HL-60/S4 treated with phorbol 12-myristate 13-acetate at 8.2 ng/mL for 4 days and 3 days (cell line): ENCODE data around the gene ATM.

ENCODE experiments used
- in situ Hi-C: fragments of 300-500 bp; cut with MboI; formaldehyde crosslinking; loops from 2 replicates; pipeline ENCODE4 v1.15.0; 2022; ENCODE audit warnings: low sequenced_read_pairs

Gene ATM, protein sequence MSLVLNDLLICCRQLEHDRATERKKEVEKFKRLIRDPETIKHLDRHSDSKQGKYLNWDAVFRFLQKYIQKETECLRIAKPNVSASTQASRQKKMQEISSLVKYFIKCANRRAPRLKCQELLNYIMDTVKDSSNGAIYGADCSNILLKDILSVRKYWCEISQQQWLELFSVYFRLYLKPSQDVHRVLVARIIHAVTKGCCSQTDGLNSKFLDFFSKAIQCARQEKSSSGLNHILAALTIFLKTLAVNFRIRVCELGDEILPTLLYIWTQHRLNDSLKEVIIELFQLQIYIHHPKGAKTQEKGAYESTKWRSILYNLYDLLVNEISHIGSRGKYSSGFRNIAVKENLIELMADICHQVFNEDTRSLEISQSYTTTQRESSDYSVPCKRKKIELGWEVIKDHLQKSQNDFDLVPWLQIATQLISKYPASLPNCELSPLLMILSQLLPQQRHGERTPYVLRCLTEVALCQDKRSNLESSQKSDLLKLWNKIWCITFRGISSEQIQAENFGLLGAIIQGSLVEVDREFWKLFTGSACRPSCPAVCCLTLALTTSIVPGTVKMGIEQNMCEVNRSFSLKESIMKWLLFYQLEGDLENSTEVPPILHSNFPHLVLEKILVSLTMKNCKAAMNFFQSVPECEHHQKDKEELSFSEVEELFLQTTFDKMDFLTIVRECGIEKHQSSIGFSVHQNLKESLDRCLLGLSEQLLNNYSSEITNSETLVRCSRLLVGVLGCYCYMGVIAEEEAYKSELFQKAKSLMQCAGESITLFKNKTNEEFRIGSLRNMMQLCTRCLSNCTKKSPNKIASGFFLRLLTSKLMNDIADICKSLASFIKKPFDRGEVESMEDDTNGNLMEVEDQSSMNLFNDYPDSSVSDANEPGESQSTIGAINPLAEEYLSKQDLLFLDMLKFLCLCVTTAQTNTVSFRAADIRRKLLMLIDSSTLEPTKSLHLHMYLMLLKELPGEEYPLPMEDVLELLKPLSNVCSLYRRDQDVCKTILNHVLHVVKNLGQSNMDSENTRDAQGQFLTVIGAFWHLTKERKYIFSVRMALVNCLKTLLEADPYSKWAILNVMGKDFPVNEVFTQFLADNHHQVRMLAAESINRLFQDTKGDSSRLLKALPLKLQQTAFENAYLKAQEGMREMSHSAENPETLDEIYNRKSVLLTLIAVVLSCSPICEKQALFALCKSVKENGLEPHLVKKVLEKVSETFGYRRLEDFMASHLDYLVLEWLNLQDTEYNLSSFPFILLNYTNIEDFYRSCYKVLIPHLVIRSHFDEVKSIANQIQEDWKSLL (N-terminal part only)

GRCh38 chr11:108222574-108223347, at the start of gene ATM, which contains the start of gene NPAT:
Gene ATM (plus strand): TSS chr11:108223067. CDS start chr11:108227625, 4,558 bp downstream.
Gene NPAT (minus strand): TSS chr11:108222638. CDS start chr11:108222536, 102 bp downstream.
- in situ Hi-C loops, result no loop called here

- in situ Hi-C loops, result no loop called here
These were observed 45.3 kb upstream of the ATM start for GRCh38 chr11:108177570-108177969.

DNA sequence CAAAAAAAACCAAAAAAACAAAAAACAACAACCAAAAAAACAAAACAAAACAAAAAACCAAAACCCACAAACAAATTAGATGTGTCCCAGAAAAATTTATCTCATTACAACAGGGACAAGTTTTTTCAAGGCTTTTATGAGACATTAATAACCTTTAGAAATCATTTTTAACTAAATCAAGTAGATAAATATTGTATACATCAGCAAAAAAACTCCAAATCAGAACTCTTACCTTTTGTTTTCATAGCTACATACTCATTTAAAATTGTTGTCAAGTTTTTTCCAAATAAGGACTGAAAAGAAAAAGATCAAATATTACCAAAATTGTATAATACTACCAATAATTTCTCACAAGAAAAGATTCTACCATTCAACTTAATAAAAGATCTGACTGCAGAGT, 29.1 kb upstream of the ATM start:
- in situ Hi-C loops, result no loop called here

DNA sequence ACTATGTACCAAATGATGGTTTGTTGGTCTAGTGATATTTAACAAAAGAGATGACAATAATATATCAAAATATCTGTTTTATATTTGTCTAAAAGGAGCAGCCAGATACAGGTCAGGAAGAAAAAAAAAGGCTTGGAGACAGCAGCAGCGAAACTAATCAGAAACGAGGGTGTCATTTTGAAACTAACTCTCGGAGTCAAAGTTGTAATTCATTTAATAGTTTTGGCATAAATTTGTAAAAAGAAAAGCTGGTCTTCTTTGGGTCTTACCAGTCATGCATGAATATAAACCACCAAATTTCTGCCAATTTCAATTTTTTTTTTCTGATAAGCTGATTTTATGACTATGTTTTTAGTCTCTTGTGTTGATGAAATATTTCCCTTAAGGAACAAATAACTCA, 26.0 kb upstream of the ATM start:
- in situ Hi-C loops, result no loop called here

DNA sequence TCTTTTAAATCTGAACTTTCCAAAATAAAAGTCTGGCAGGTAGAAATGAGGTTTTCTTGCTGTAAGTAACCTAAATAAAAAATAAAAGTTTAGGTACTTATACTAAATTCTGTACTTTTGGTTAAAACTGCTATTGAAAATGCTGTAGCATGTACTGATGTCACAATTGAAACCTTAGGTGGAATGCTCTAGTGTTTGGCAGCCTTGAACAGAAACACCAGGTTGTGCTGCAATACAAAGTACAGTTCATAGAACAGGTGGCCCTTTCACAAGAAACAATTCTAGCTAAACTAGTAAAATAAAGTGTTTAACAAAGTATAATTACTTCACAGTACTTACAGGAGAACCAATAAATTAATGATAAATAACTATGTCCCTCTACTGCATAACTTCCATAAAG, 25.5 kb upstream of the ATM start:
- in situ Hi-C loops, result no loop called here

GRCh38 chr11:108198833-108199232, 24.0 kb upstream of the ATM start:
- in situ Hi-C loops, result no loop called here

GRCh38 chr11:108199446-108200321, 23.2 kb upstream of the ATM start:
- in situ Hi-C loops, result no loop called here

DNA sequence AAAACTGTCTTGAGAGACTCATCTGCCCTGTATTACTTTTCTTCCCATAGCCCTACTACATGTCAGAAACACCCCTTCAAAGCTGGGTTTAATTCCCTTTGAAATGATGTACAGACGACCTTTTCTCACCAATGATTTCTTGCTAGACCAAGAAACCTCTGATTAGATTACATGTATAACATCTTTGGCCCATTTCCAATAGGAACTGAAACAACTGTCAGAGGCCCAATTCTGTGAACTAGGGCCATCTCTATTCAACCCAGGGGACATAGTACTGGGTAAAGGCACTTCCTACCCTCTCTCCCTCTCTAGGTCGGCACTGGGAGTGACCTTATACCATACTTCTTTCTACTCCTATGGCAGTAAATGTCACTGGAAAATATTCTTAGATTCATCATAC, 19.8 kb upstream of the ATM start:
- in situ Hi-C loops, result no loop called here

DNA sequence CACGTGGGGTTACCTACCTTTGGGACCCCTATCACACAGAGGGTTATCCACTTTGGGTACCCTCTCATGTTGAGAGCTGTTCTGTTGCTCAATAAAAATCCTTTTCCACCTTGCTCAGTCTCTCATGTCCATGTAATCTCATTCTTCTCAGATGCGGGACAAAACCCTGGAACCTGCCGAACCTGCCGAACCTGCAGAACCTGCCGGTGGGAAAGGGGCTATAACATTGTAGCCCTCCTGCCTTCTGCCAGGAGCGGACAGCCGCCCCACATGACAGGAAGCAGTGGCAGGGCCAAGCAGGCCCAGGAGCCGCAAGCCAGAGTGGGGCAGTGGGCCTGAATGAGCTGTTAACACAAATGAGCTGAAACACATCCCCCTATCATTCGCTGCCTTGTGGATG, 18.5 kb upstream of the ATM start:
- in situ Hi-C loops, result no loop called here

- in situ Hi-C loops, result no loop called here
These were observed 17.9 kb upstream of the ATM start for GRCh38 chr11:108204929-108205499.

DNA sequence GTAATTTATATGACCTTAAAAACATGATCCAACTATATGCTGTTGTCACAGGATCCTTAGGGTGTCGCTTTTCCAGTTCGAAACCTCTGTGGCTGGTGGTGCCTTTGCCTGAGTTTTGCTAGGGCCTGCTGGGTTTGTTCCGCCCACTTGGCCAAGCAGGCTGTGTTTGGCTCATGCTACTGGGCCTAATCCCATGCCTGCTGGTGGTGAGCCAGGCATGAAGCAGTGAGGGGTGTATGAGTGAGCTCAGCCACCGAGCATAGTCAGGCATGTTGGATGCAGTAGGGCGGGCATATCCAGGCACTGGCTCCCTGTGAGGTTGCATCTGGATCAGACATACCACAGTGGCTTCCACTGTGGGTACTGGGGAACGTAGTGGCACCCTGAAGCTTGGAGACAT, 16.7 kb upstream of the ATM start:
- in situ Hi-C loops, result no loop called here

DNA sequence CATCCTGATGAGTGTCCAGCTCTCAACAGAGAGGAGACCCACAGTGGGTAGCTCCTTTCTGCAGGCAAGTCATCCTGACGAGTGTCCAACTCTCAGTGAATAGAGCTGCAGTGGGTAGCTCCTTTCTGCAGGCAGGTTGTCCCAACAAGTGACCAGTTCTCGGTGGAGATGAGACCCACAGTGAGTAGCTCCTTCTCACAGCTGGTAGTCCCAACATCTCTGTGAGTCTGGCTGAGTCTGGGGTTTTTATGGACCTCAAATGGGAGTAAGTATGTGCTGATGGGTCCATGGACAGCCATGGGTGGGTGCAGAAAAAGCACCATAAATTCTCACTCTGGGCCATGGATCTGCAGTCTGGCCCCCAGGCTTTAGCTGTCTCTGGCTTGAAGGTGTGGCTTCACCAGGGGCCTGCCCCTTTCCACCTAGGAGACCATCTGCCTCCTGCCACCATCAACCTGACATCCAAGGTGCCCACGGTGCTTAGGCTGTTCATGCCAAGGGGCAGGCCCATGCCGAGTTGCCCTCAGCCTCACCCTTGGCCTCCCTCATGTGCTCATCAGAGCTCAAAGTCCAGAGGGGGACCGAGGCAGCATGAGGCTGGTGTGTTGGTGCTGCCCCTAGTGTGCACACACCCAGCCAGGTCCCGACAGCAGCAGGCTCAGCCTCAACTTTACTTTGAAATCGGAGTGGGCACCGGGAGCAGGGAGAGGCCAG, 15.7 kb upstream of the ATM start:
- in situ Hi-C loops, result no loop called here

GRCh38 chr11:108207683-108208060, 15.2 kb upstream of the ATM start:
- in situ Hi-C loops, result no loop called here

DNA sequence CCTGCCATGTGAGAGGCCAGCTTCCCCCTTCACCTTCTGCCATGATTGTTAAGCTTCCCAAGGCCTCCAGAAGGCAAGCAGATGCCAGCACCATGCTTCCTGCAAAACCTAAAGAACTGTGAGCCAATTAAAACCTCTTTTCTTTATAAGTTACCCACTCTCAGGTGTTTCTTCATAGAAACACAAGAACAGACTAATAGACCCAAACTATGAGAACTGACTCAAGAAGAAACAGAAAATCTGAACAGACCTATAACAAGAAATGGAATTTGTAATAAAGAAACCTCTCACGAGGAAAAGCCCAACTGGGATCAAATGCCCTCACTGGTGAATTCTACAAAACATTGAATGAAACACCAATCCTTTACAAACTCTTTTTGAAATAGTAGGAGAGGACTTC, 12.4 kb upstream of the ATM start:
- in situ Hi-C loops, result no loop called here

- in situ Hi-C loops, result no loop called here
These were observed 9.1 kb upstream of the ATM start for GRCh38 chr11:108213784-108214183.

DNA sequence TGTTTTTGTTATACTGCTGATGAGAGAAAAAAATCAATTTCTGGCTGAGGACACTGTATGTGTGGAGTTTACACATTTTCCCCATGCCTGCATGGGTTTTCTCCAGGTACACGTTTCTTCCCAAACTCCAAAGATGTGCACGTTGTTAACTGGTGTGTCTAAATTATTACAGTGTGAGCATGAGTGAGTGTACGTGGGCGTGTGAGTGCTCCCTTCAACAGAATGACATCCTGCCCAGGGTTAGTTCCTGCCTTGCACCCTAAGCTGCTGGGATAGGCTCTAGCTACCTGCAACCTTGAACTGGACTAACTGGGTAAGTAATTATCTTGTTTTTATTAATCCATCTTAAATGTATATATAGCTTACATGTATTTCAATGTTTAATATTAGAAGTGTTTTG, 5.9 kb upstream of the ATM start:
- in situ Hi-C loops, result no loop called here

DNA sequence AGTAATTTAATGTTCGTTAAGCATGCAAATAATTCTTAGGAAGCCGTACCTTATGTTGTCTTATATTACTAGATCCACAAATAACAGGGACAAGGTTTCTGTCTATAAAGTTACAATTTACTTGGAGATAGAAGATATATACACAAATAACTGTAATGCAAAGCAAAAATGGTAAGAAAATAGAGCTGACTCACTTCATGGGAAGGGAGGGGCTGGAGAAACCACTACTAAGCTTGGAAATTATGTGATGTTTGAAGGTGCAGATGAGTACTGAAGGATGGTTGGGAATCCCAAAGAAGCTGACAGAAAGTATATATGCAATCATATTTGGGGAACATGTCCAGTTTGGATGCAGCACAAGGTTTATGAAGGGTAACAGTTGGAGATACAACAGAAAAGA, 4.4 kb upstream of the ATM start:
- in situ Hi-C loops, result no loop called here
